Trophoblast cell (in vitro differentiated cells and primary cell): ENCODE data around the gene SEMA4B.

ENCODE experiments used
- DNase-seq, 2 donors: peaks; one replicate each; pipeline ENCODE4 v3.0.0-alpha.2; 2016
- H2AFZ ChIP-seq: 2 replicates; pipeline ENCODE4 v1.6.1; 2013; ENCODE audit warnings: low read length, moderate library complexity, mild to moderate bottlenecking; ENCODE audit not compliant: insufficient read depth, poor library complexity
- H2AK5ac ChIP-seq: 2 replicates; pipeline ENCODE4 v1.6.1; 2013; ENCODE audit warnings: mild to moderate bottlenecking, low read length
- H2BK120ac ChIP-seq: 2 replicates; pipeline ENCODE4 v1.6.1; 2013; ENCODE audit warnings: low read length, mild to moderate bottlenecking, moderate library complexity; ENCODE audit not compliant: insufficient read depth, poor library complexity
- H2BK12ac ChIP-seq: 2 replicates; pipeline ENCODE4 v1.6.1; 2013; ENCODE audit warnings: mild to moderate bottlenecking, low read length, moderate library complexity
- H2BK5ac ChIP-seq: 2 replicates; pipeline ENCODE4 v1.6.1; 2013; ENCODE audit warnings: low read length, low read depth, moderate library complexity, mild to moderate bottlenecking; ENCODE audit not compliant: poor library complexity
- H3K14ac ChIP-seq: 2 replicates; pipeline ENCODE4 v1.6.1; 2013; ENCODE audit warnings: mild to moderate bottlenecking, low read length
- H3K18ac ChIP-seq: 2 replicates; pipeline ENCODE4 v1.6.1; 2013; ENCODE audit warnings: mild to moderate bottlenecking, low read length
- H3K23ac ChIP-seq: 2 replicates; pipeline ENCODE4 v1.6.1; 2013; ENCODE audit warnings: low read length
- H3K27ac ChIP-seq: 2 replicates; pipeline ENCODE4 v1.5.1; 2013; ENCODE audit warnings: low read depth, mild to moderate bottlenecking, inconsistent platforms, low read length, moderate library complexity
- H3K27me3 ChIP-seq: 2 replicates; pipeline ENCODE4 v1.6.1; 2013; ENCODE audit warnings: inconsistent platforms, mild to moderate bottlenecking, low read length, moderate library complexity; ENCODE audit not compliant: insufficient read depth
- H3K36me3 ChIP-seq, 2 experiments: 1 replicate in 1 of 2; 2 replicates in 1 of 2; pipeline ENCODE4 v1.6.1; 2013; ENCODE audit warnings: low read length in 2 of 2, mild to moderate bottlenecking in 2 of 2, moderate library complexity in 1 of 2; ENCODE audit not compliant: insufficient read depth in 2 of 2, control insufficient read depth in 1 of 2
- H3K4ac ChIP-seq: 2 replicates; pipeline ENCODE4 v1.6.1; 2013; ENCODE audit warnings: low read depth, mild to moderate bottlenecking, low read length, moderate library complexity
- H3K4me1 ChIP-seq, 2 experiments: 1 replicate in 1 of 2; 2 replicates in 1 of 2; pipeline ENCODE4 v1.6.1; 2013; ENCODE audit warnings: low read length in 2 of 2, mild to moderate bottlenecking in 2 of 2, moderate library complexity in 1 of 2; ENCODE audit not compliant: insufficient read depth in 2 of 2, control insufficient read depth in 1 of 2
- H3K4me2 ChIP-seq: 2 replicates; pipeline ENCODE4 v1.6.1; 2013; ENCODE audit warnings: inconsistent platforms, mild to moderate bottlenecking, low read length, moderate library complexity
- H3K4me3 ChIP-seq: 2 replicates; pipeline ENCODE4 v1.5.1; 2013; ENCODE audit warnings: mild to moderate bottlenecking, low read depth, low read length, inconsistent platforms
- H3K79me1 ChIP-seq: one replicate; pipeline ENCODE4 v1.6.1; 2013; ENCODE audit warnings: low read length
- H3K79me2 ChIP-seq: 2 replicates; pipeline ENCODE4 v1.6.1; 2013; ENCODE audit warnings: low read length, mild to moderate bottlenecking; ENCODE audit not compliant: control insufficient read depth, insufficient read depth, poor library complexity
- H3K9ac ChIP-seq: 2 replicates; pipeline ENCODE4 v1.6.1; 2013; ENCODE audit warnings: mild to moderate bottlenecking, low read length
- H3K9me3 ChIP-seq: 2 replicates; pipeline ENCODE4 v1.6.1; 2013; ENCODE audit warnings: low read depth, mild to moderate bottlenecking, control low read depth, inconsistent platforms, low read length; ENCODE audit not compliant: insufficient read depth
- H4K12ac ChIP-seq: 2 replicates; pipeline ENCODE4 v1.6.1; 2013; ENCODE audit warnings: low read depth, mild to moderate bottlenecking, low read length, moderate library complexity
- H4K8ac ChIP-seq: 2 replicates; pipeline ENCODE4 v1.6.1; 2013; ENCODE audit warnings: low read depth, mild to moderate bottlenecking, low read length, moderate library complexity
- H4K91ac ChIP-seq: one replicate; pipeline ENCODE4 v1.6.1; 2013; ENCODE audit warnings: low read depth, mild to moderate bottlenecking, low read length, moderate library complexity
- WGBS: extraction: QIAGEN DNeasy Blood & Tissue Kit; methylation state at CpG from one replicate; pipeline ENCODE4 v1.1.7; 2013; ENCODE audit warnings: missing lambda C conversion rate; ENCODE audit not compliant: insufficient read length, insufficient coverage; ENCODE audit errors: extremely low coverage; 5-methylcytosine and 5-hydroxymethylcytosine counted together

SEMA4B gene

GRCh38 chr15:90227816-90228772, 27.0 kb downstream of the SEMA4B start:
- DNase-seq = no peak
- Histone ChIP-seq H3K36me3 (peaks cover 57 to 63% of the 10 kb centered on the region in 2 experiments), H3K18ac (no peak overlapping the region), H3K9me3 (peaks cover 3% of the 10 kb centered on the region), H3K9ac (no peak overlapping the region), H3K79me2 (no peaks in the 10 kb centered on the region), H3K79me1 (no peaks in the 10 kb centered on the region), H4K8ac (no peak overlapping the region), H2BK12ac (no peak overlapping the region), H4K12ac (no peak overlapping the region), H3K4me1 (peaks cover 0 to 3% of the 10 kb centered on the region in 2 experiments), H2AFZ (no peak overlapping the region), H2BK120ac (no peak overlapping the region), H3K27me3 (no peaks in the 10 kb centered on the region), H3K4ac (no peak overlapping the region), H3K4me2 (no peak overlapping the region), H4K91ac (no peak overlapping the region), H2BK5ac (no peak overlapping the region), H3K27ac (no peak overlapping the region), H2AK5ac (no peak overlapping the region), H3K4me3 (no peak overlapping the region), H3K23ac (no peak overlapping the region), H3K14ac (no peak overlapping the region)
- no CpG with 5 or more reads among the region's 38 CpGs for WGBS

DNA sequence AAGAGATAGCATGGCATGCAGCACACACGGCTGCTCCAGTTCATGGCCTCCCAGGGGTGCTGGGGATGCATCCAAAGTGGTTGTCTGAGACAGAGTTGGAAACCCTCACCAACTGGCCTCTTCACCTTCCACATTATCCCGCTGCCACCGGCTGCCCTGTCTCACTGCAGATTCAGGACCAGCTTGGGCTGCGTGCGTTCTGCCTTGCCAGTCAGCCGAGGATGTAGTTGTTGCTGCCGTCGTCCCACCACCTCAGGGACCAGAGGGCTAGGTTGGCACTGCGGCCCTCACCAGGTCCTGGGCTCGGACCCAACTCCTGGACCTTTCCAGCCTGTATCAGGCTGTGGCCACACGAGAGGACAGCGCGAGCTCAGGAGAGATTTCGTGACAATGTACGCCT, 27.8 kb downstream of the SEMA4B start:
- no peak for DNase-seq
- peaks cover 0 to 3% of the 10 kb centered on the region in 2 experiments for H3K4me1 ChIP-seq
- no CpG with 5 or more reads among the region's 15 CpGs for WGBS
- no peak overlapping the region for H2BK5ac ChIP-seq
- no peak overlapping the region for H4K91ac ChIP-seq
- H3K4me2 ChIP-seq = no peak overlapping the region
- H4K8ac ChIP-seq = no peak overlapping the region
- no peak overlapping the region for H3K9ac ChIP-seq
- peaks cover 3% of the 10 kb centered on the region for H3K79me1 ChIP-seq
- H3K14ac ChIP-seq = no peak overlapping the region
- no peak overlapping the region for H3K18ac ChIP-seq
- no peak overlapping the region for H3K4me3 ChIP-seq
- no peaks in the 10 kb centered on the region for H3K79me2 ChIP-seq
- peaks cover 50 to 54% of the 10 kb centered on the region in 2 experiments for H3K36me3 ChIP-seq
- H2BK120ac ChIP-seq = no peak overlapping the region
- H4K12ac ChIP-seq = no peak overlapping the region
- H3K27ac ChIP-seq = no peak overlapping the region
- H3K27me3 ChIP-seq = no peaks in the 10 kb centered on the region
- no peak overlapping the region for H2AK5ac ChIP-seq
- no peak overlapping the region for H3K4ac ChIP-seq
- no peak overlapping the region for H2AFZ ChIP-seq
- H2BK12ac ChIP-seq = no peak overlapping the region
- H3K9me3 ChIP-seq = peaks cover 3% of the 10 kb centered on the region
- no peak overlapping the region for H3K23ac ChIP-seq

DNA sequence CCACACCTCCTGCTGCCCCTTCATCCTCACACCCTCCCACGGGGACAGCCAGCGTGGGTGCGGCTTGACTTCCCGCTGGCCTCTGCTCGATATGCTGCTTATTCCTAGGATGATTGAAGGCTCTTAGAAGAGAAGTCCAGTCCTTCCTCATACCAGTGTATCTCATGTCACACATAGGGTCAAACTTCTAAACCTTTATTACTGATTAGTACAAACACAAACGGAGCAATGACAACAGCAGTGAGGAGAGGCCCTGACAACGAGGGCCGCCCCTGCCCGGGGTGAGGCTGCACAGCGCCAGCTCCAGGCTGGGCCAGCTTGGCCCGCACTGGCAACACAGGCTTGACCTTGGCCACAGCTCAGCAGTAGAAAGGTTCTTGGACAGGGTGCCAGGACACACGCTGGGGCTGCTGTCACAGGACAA, 29.0 kb downstream of the SEMA4B start:
- no peak overlapping the region for H3K18ac ChIP-seq
- no peak overlapping the region for H3K9ac ChIP-seq
- no peak overlapping the region for H4K91ac ChIP-seq
- H4K12ac ChIP-seq = no peak overlapping the region
- H3K79me2 ChIP-seq = no peaks in the 10 kb centered on the region
- peaks cover 43 to 45% of the 10 kb centered on the region in 2 experiments for H3K36me3 ChIP-seq
- peaks cover 2 to 3% of the 10 kb centered on the region in 2 experiments for H3K4me1 ChIP-seq
- no peak overlapping the region for H4K8ac ChIP-seq
- no peak overlapping the region for H3K4me3 ChIP-seq
- H2BK12ac ChIP-seq = no peak overlapping the region
- no peak overlapping the region for H3K4ac ChIP-seq
- no peak overlapping the region for H2BK120ac ChIP-seq
- no peak overlapping the region for H2AFZ ChIP-seq
- no peak overlapping the region for H3K14ac ChIP-seq
- DNase-seq = no peak
- no peak overlapping the region for H2AK5ac ChIP-seq
- H3K27ac ChIP-seq = no peak overlapping the region
- H3K27me3 ChIP-seq = no peaks in the 10 kb centered on the region
- H2BK5ac ChIP-seq = no peak overlapping the region
- peaks cover under 1% of the 10 kb centered on the region for H3K9me3 ChIP-seq
- H3K4me2 ChIP-seq = no peak overlapping the region
- peaks cover 5% of the 10 kb centered on the region for H3K79me1 ChIP-seq
- H3K23ac ChIP-seq = no peak overlapping the region
- WGBS = no CpG with 5 or more reads among the region's 12 CpGs

DNA sequence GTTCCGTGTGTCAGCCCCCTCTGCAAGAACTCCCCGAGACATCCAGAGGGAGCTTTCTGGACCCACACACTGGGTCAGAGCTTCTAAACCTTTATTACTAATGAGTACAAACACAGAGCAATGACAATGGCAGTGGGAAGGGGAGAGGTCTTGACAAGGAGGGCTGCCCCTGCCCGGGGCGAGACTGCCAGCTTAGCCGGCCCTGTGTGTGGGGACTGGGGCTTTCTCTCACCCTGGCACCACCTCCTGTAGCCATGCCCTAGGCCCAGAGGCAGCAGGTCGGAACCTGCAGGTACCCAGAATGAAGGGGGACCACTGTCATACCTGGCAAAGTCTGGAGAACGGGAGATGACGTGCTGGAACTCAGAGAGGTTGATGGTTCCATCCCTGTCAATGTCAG, 29.5 kb downstream of the SEMA4B start:
- Histone ChIP-seq H4K12ac (no peak overlapping the region), H3K23ac (no peak overlapping the region), H3K4me1 (peaks cover 2 to 3% of the 10 kb centered on the region in 2 experiments), H3K4me2 (no peak overlapping the region), H3K9ac (no peak overlapping the region), H3K18ac (no peak overlapping the region), H4K91ac (no peak overlapping the region), H3K27me3 (no peaks in the 10 kb centered on the region), H3K14ac (no peak overlapping the region), H3K79me2 (no peaks in the 10 kb centered on the region), H4K8ac (no peak overlapping the region), H3K4me3 (no peak overlapping the region), H2BK5ac (no peak overlapping the region), H2BK12ac (no peak overlapping the region), H3K79me1 (peaks cover 5% of the 10 kb centered on the region), H3K4ac (no peak overlapping the region), H3K9me3 (no peaks in the 10 kb centered on the region), H3K27ac (no peak overlapping the region), H2AK5ac (no peak overlapping the region), H2BK120ac (no peak overlapping the region), H3K36me3 (peaks cover 38 to 39% of the 10 kb centered on the region in 2 experiments), H2AFZ (no peak overlapping the region)
- no CpG with 5 or more reads among the region's 8 CpGs for WGBS
- no peak for DNase-seq
